Coronary artery (tissue), 2 donors: ENCODE measurements around the gene AHI1.

Source experiments
- DNase-seq: peaks from one replicate; pipeline ENCODE4 v3.0.0-alpha.2; 2017; ENCODE audit warnings: low spot score
- H3K27ac ChIP-seq, 2 donors: fragments of 200-600 bp; sonication (generic); one replicate each; pipeline ENCODE4 v1.5.1; 2016 to 2019
- H3K4me3 ChIP-seq: fragments of 200-600 bp; sonication (generic); 2 replicates; pipeline ENCODE4 v1.5.1; 2016; ENCODE audit warnings: mild to moderate bottlenecking, moderate library complexity
- CTCF ChIP-seq: fragments of 200-600 bp; sonication (generic); IDR thresholded peaks from one replicate; pipeline ENCODE4 v1.5.1; 2019; ENCODE audit warnings: antibody characterized with exemption

AHI1 gene

GRCh38 chr6:135458051-135458450 lies 39.5 kb downstream of the AHI1 start:
- H3K4me3 ChIP-seq = no peak overlapping the region
- H3K27ac ChIP-seq = no peak overlapping the region
- no peak for TF ChIP-seq CTCF
- no peak for DNase-seq

DNA sequence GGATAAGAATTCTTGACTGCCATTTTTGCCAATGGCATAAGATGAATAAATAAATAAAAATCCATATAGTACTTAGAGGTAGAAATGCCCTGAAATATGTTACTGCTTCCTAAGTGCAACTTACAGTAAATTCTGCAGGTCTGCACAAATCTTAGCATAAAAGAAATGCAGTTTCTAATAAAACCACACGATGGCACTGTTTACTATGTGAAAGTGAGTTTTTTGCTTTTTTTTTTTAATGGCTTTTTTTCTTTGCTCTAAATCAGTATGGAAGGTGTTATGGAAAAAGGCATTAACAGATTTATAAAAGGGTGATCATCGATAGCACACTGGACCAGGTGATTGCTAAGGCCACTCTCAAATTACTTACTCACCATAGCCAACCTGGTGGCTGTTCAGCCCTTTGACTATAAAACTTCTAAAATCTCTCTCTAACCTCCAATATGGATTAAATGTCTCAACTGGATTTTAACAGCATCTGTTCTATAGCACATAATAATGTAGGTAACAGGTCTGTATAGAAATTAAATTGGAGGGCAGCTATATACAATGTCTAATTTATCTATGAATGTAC lies 45.8 kb downstream of the AHI1 start:
- no peak overlapping the region for H3K4me3 ChIP-seq
- DNase-seq = no peak
- TF ChIP-seq CTCF = peak; percentile 50
- no peak overlapping the region for H3K27ac ChIP-seq

DNA sequence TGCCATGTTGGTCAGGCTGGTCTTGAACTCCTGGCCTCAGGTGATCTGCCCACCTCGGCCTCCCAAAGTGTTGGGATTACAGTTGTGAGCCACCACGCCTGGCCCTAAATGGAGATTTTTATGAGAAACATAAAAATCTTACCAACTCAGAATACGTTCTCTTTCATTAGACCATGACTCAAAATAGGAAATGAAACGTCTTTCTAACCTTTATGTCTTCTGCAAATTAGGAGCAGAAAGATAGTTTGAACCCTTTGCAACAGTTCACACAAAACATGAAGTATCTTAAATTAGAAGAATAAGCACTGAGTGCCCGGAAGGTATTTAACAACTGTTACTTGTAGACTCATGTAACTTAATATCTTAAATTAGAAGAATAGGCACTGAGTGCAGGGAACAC lies 48.3 kb downstream of the AHI1 start:
- no peak for TF ChIP-seq CTCF
- H3K27ac ChIP-seq = no peak overlapping the region
- no peak overlapping the region for H3K4me3 ChIP-seq
- DNase-seq = no peak

DNA sequence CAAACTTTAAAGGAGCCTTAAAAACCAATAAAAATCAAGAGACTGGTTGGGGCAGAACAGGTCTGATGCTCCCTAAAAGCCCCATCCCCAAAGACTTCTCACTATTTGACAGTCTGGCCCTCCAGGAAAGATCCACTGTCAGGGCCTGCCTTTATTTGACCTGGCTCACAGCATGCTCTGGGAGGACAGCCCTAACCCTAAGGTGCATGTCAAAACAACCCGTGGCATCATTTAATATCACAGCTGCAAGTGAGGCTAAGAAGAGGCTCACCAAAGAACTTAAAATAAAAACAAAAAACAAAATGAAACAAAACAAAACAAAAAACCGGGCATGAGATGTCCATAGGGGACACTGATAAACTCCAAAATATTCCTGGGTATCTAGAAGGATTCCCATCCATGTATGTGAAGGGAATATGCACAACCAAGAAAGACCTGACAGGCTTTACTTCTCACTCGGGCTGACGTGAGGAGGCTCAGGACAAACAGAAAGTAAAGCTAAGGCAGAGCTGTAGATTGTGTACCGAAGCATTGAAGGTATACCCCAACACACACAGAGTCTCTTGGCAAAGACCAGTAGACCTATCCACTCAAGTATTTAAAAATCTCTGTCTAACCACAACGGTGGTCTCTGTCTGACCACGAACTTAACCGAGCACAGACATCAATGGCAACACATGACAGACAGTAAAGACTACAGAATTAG lies 57.3 kb downstream of the AHI1 start:
- DNase-seq = no peak
- TF ChIP-seq CTCF = no peak
- H3K4me3 ChIP-seq = no peak overlapping the region
- H3K27ac ChIP-seq = no peak overlapping the region

DNA sequence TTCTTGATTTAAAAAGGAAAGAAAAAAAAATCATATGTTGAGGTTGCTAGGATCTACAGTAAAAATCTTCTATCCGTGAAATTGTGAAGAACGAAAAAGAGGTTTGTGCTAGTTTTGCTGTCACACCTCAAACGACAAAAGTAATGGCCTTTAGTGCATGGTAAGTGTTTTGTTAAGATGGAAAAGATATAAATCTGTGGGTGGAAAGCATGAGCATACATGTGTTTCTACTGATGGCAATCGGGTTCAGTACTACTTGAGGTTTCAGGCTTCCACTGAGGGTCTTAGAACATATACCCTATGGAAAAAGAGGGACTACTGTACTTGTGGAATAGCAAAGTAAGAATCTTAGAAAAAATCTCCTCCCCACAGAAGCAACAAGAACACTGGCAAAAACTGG lies 58.0 kb downstream of the AHI1 start:
- Histone ChIP-seq H3K27ac (no peak overlapping the region), H3K4me3 (no peak overlapping the region)
- no peak for DNase-seq
- TF ChIP-seq CTCF = no peak

- TF ChIP-seq CTCF = no peak
- no peak for DNase-seq
- Histone ChIP-seq H3K27ac (no peak overlapping the region), H3K4me3 (no peak overlapping the region)
Measured at GRCh38 chr6:135438907-135439535, 58.5 kb downstream of the AHI1 start.

GRCh38 chr6:135434991-135435390 lies 62.5 kb downstream of the AHI1 start:
- no peak for TF ChIP-seq CTCF
- Histone ChIP-seq H3K27ac (no peak overlapping the region), H3K4me3 (no peak overlapping the region)
- DNase-seq = no peak
